Endothelial cell of umbilical vein (primary cell): ENCODE data around the gene ATP6V0C. TPM values are rescaled to one million over a fixed set of nuclear protein-coding genes. Genes with fewer than 3 reads are reported as not detected.

Source experiments
- BruUV-seq: library from RNA; stranded (reverse); fragments of 400-500 nt; replicated peaks from 2 replicates; lab custom pipeline; 2021; lab: Mats Ljungman, UMichigan
- CTCF ChIA-PET: fragments of 300-600, 350-600 bp; sonication (Branson Sonifier 250); formaldehyde crosslinking; loops from one replicate; lab custom pipeline; 2021; ENCODE audit warnings: antibody characterized with exemption, inconsistent platforms; lab: Charles Lee
- POLR2A ChIA-PET: fragments of 300-600, 350-600 bp; sonication (Branson Sonifier 250); formaldehyde crosslinking; loops from one replicate; lab custom pipeline; 2021; ENCODE audit warnings: antibody characterized with exemption, inconsistent platforms; lab: Charles Lee
- DNase-seq: peaks from one replicate; pipeline ENCODE4 v3.0.0-alpha.2; 2011; ENCODE audit warnings: low read depth, low spot score
- FAIRE-seq: peaks from 2 replicates; lab custom pipeline; 2011; peaks lifted over from hg19 to GRCh38; lab: Jason Lieb, UNC
- H2AFZ ChIP-seq: 2 replicates; pipeline ENCODE4 v1.6.0; 2012; ENCODE audit warnings: low read depth, low read length, control low read depth, inconsistent platforms
- H3K27ac ChIP-seq: 2 replicates; pipeline ENCODE4 v1.5.1; 2011; ENCODE audit warnings: low read depth, mild to moderate bottlenecking, control low read depth, low read length, moderate library complexity; ENCODE audit not compliant: insufficient read depth
- H3K27me3 ChIP-seq, 2 experiments: 2 replicates each; pipeline versions ENCODE4 v1.6.0 to v1.6.1; 2011; ENCODE audit warnings: low read length in 2 of 2, mixed read lengths in 1 of 2; ENCODE audit not compliant: control insufficient read depth in 2 of 2, insufficient read depth in 2 of 2
- H3K36me3 ChIP-seq, 2 experiments: 2 replicates in 1 of 2; 3 replicates in 1 of 2; pipeline ENCODE4 v1.5.1; 2011; ENCODE audit warnings: low read length in 2 of 2, mild to moderate bottlenecking in 1 of 2, moderate library complexity in 1 of 2; ENCODE audit not compliant: control insufficient read depth in 2 of 2, insufficient read depth in 2 of 2; ENCODE audit errors: extremely low read depth in 1 of 2
- H3K4me1 ChIP-seq: 3 replicates; pipeline ENCODE4 v1.5.1; 2011; ENCODE audit warnings: mild to moderate bottlenecking, low read length; ENCODE audit not compliant: control insufficient read depth, insufficient read depth; ENCODE audit errors: extremely low read depth
- H3K4me2 ChIP-seq: 2 replicates; pipeline ENCODE4 v1.6.1; 2011; ENCODE audit warnings: low read length, control low read depth, mixed read lengths; ENCODE audit not compliant: insufficient read depth
- H3K4me3 ChIP-seq, 3 experiments: fragments of 200-600 bp in 1 of 3; sonication (generic), shearing (Covaris generic) in 1 of 3; replicated peaks in 1 of 3; 2 replicates each; pipeline ENCODE4 v1.5.1; 2011 to 2016; ENCODE audit warnings: control low read depth in 3 of 3, low read length in 3 of 3, mild to moderate bottlenecking in 2 of 3, inconsistent platforms in 1 of 3, low read depth in 1 of 3, moderate library complexity in 1 of 3; ENCODE audit not compliant: insufficient read depth in 1 of 3
- H3K79me2 ChIP-seq: 2 replicates; pipeline ENCODE4 v1.6.0; 2012; ENCODE audit warnings: low read length, inconsistent platforms; ENCODE audit not compliant: control insufficient read depth, insufficient read depth
- H3K9ac ChIP-seq: replicated peaks from 2 replicates; pipeline ENCODE3; 2011; ENCODE audit warnings: low read length, control low read depth; ENCODE audit not compliant: insufficient read depth; ENCODE audit errors: extremely low read depth
- H3K9me1 ChIP-seq: replicated peaks from 3 replicates; pipeline ENCODE4 v1.6.0; 2011; ENCODE audit warnings: mild to moderate bottlenecking, low read length; ENCODE audit not compliant: control insufficient read depth, insufficient read depth; ENCODE audit errors: extremely low read depth
- H3K9me3 ChIP-seq: replicated peaks from 2 replicates; pipeline ENCODE4 v1.5.1; 2012; ENCODE audit warnings: low read length, inconsistent platforms; ENCODE audit not compliant: control insufficient read depth, insufficient read depth
- H4K20me1 ChIP-seq: replicated peaks from 2 replicates; pipeline ENCODE3; 2011; ENCODE audit warnings: mild to moderate bottlenecking, low read length; ENCODE audit not compliant: control insufficient read depth, insufficient read depth; ENCODE audit errors: extremely low read depth
- CTCF ChIP-seq, 2 donors: IDR thresholded peaks; 1 replicate in 1 of 2; 2 replicates in 1 of 2; pipeline ENCODE4 v1.5.1; 2011; ENCODE audit warnings: low read length in 2 of 2, mild to moderate bottlenecking in 2 of 2, moderate library complexity in 2 of 2, control low read depth in 1 of 2, inconsistent platforms in 1 of 2, low read depth in 1 of 2; ENCODE audit not compliant: insufficient read depth in 1 of 2; ENCODE audit errors: extremely low read depth in 1 of 2
- EZH2 ChIP-seq: IDR thresholded peaks from 2 replicates; pipeline ENCODE4 v1.6.1; 2012; ENCODE audit warnings: borderline replicate concordance, low read depth, mild to moderate bottlenecking, moderate library complexity, low read length, inconsistent platforms; ENCODE audit not compliant: severe bottlenecking
- FOS ChIP-seq: IDR thresholded peaks from 2 replicates; pipeline ENCODE4 v1.6.1; 2011; ENCODE audit warnings: mild to moderate bottlenecking, low read length, moderate library complexity, borderline replicate concordance; ENCODE audit not compliant: insufficient read depth
- GATA2 ChIP-seq: IDR thresholded peaks from 2 replicates; pipeline ENCODE4 v1.7.0; 2011; ENCODE audit warnings: low read depth, mild to moderate bottlenecking, moderate library complexity, mixed read lengths, low read length; ENCODE audit not compliant: insufficient read length, insufficient read depth
- JUN ChIP-seq: IDR thresholded peaks from 2 replicates; pipeline ENCODE4 v1.6.1; 2011; ENCODE audit warnings: borderline replicate concordance, low read depth; ENCODE audit not compliant: insufficient read length, insufficient read depth
- MAX ChIP-seq: IDR thresholded peaks from 2 replicates; pipeline ENCODE4 v1.6.1; 2011; ENCODE audit not compliant: insufficient read depth, insufficient read length
- MYC ChIP-seq: IDR thresholded peaks from one replicate; pipeline ENCODE4 v1.6.1; 2011; ENCODE audit warnings: mild to moderate bottlenecking, low read depth, low read length
- POLR2A ChIP-seq: IDR thresholded peaks from 2 replicates; pipeline ENCODE4 v1.6.1; 2012; ENCODE audit warnings: low read depth, mild to moderate bottlenecking, control low read depth, low read length
- POLR2AphosphoS5 ChIP-seq: IDR thresholded peaks from 2 replicates; pipeline ENCODE4 v1.6.1; 2012; ENCODE audit warnings: low read depth, mild to moderate bottlenecking, control low read depth, low read length, moderate library complexity; ENCODE audit not compliant: insufficient read depth
- dilution Hi-C: fragments of 300-500 bp; cut with MboI; formaldehyde crosslinking; loops from one replicate; pipeline ENCODE4 v1.15.0; 2019; ENCODE audit warnings: low sequenced_read_pairs; ENCODE audit not compliant: extremely low pct_ligation_motif_present
- intact Hi-C: fragments of 100-400 bp; cut with micrococcal nuclease; formaldehyde crosslinking; loops from one replicate; pipeline ENCODE4 v1.10.0; 2022
- polyA plus RNA-seq, 4 experiments: library from polyadenylated mRNA; depleted of rRNA in 3 of 4; stranded (reverse) in 3 of 4; unstranded in 1 of 4; fragments of >200 nt; gene quantifications; 2 replicates each; pipeline versions ENCODE4 v1.2.1 to v1.2.3, GENCODE V29; 2011 to 2012; ENCODE audit warnings: missing spikeins in 1 of 4
- total RNA-seq: library from RNA; stranded (reverse); gene quantifications from 2 replicates; pipeline ENCODE4 v1.2.3, GENCODE V29; 2021

The ATP6V0C gene
- total and polyA plus RNA-seq, 2 donors (not counting 3 experiments of a cell fraction or from before 2014, with no cell fraction given) = 146 to 194 TPM

- peaks cover 2% of the 10 kb centered on the region for H4K20me1 ChIP-seq
- H3K4me3 ChIP-seq = no peak overlapping the region
- FAIRE-seq (no peak), DNase-seq (peak; percentile 59)
- peaks cover 24% of the 10 kb centered on the region for H3K79me2 ChIP-seq
- H3K4me1 ChIP-seq = peaks cover 12% of the 10 kb centered on the region
- H3K27me3 ChIP-seq = no peaks in the 10 kb centered on the region
- TF ChIP-seq JUN (no peak), MYC (no peak), EZH2 (no peak), POLR2AphosphoS5 (no peak), CTCF (IDR thresholded peaks at IDR 0.05; ENCODE audit: extremely low read depth in 1 of 2, insufficient read depth in 1 of 2, low read depth in 1 of 2, low read length in 2 of 2) (no peak), GATA2 (no peak), FOS (no peak), POLR2A (no peak), MAX (no peak)
- dilution Hi-C loops = no loop called here
- CTCF ChIA-PET = interaction anchor here (1.2 kb wide), 1 partner anchor 10 kb away, joined by 5 read pairs; no protein-coding TSS in a partner anchor
- intact Hi-C loops = no loop called here
- H3K9me3 ChIP-seq = no peaks in the 10 kb centered on the region
- POLR2A ChIA-PET = no interaction called here
- BruUV-seq = no TSS peak
- H3K36me3 ChIP-seq = no peaks in the 10 kb centered on the region
- no peaks in the 10 kb centered on the region for H3K9me1 ChIP-seq
- peak overlapping the region; percentile 15 for H2AFZ ChIP-seq
- H3K4me2 ChIP-seq = no peak overlapping the region
- no peak overlapping the region for H3K27ac ChIP-seq
- no peak overlapping the region for H3K9ac ChIP-seq
Observed at GRCh38 chr16:2511128-2511800, 2.5 kb upstream of the ATP6V0C start.
